ENCODE measurements around the gene LCE3E. TPM values are rescaled to one million over a fixed set of nuclear protein-coding genes. Genes with fewer than 3 reads are reported as not detected.

The LCE3E gene, protein sequence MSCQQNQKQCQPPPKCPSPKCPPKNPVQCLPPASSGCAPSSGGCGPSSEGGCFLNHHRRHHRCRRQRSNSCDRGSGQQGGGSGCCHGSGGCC
- total RNA-seq (2022; extraction: Qiagen RNA extraction) = 0.30 to 0.54 TPM in 2 of 5 replicates, not detected in the others

DNA sequence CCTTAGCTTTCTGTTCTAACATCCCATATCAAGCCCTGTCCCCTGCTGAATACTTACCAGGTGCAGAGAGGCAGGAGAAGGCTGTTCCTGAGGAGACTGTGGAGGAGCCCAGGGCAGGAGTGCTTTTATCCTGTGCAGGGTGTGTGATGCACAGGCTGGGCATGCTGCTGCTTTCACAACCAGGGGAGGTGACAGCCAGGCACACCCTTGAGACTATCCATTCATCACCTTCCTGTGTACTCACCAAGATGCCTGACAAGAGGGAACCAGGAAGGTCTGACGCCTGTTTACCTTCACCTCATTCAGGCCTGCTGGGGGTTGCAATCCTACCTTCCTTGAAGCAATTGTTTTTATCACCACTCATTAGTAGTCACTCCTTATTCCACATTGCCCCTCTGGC, at the start of gene LCE3E:
TSS of gene LCE3E (minus strand) at position 100 of the 400 bp plus-strand sequence. CDS start 572 bp downstream, outside the sequence.

GRCh38 chr1:152613511-152613910, 46.9 kb upstream of the LCE3E start, which contains the start of gene LCE3B:
Gene LCE3B, plus strand, starts transcription at chr1:152613811. Its CDS starts 0 bp downstream, at chr1:152613811.

DNA sequence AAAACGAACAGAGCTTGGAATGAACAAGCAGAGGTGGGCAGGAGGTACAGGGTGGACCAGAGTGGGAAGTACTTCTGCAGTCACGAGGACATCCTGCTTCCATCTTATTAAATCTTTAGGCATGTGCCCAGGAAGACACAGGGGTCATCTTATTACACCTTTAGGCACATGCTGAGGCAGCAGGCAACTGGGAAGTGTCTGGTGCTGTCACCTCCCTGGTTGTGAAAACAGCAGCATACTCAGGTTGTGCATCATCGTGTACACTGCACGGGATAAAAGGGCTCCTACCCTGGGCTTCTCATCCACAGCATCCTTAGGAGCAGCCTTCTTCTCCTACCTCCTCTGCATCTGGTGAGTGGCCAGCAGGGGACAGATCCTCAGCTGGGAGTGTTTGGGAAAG, 33.4 kb upstream of the LCE3E start, which contains the start of gene LCE3C:
TSS of gene LCE3C (plus strand) at position 301 of the 400 bp plus-strand sequence. CDS start 498 bp downstream, outside the sequence.

DNA sequence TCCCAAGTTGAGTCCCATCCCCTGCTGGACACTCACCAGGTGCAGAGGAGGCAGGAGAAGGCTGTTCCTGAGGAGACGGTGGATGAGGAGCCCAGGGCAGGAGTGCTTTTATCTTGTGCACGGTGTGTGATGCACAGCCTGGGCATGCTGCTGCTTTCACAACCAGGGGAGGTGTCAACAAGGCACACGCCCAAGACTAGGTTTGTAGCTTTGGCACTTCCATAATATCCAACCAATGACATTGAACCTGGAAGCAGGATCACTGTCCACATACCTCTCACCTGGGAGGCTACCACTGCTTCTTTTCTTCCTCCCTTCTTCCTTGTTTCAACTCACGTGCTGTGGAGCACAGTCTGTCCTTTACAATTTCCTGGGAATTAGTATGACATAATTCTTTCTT, 13.9 kb upstream of the LCE3E start, which contains the start of gene LCE3D:
TSS of gene LCE3D (minus strand) at position 84 of the 400 bp plus-strand sequence. CDS start 580 bp downstream, outside the sequence.

Other genes with a start within 250 kb of the LCE3E start
- 0.01 TPM in 1 of 5 replicates, not detected in the others for gene FLG, start 241.5 kb downstream of the LCE3E start, total RNA-seq (2022; extraction: Qiagen RNA extraction)
- not detected in 5 replicates for gene FLG2, start 206.8 kb downstream of the LCE3E start, total RNA-seq (2022; extraction: Qiagen RNA extraction)
- not detected in 5 replicates for gene CRNN, start 152.5 kb downstream of the LCE3E start, total RNA-seq (2022; extraction: Qiagen RNA extraction)
- gene LCE5A, start 56.0 kb downstream of the LCE3E start, total RNA-seq (2022; extraction: Qiagen RNA extraction) = not detected in 5 replicates
- gene CRCT1, start 52.3 kb downstream of the LCE3E start, total RNA-seq (2022; extraction: Qiagen RNA extraction) = 0.26 to 0.75 TPM (median 0.74 TPM) in 3 of 5 replicates, not detected in the others
- 1.7 to 2.7 TPM (median 2.3 TPM) in 5 replicates for gene LCE3D, start 13.7 kb upstream of the LCE3E start, total RNA-seq (2022; extraction: Qiagen RNA extraction)
- not detected in 5 replicates for gene LCE3C, start 33.5 kb upstream of the LCE3E start, total RNA-seq (2022; extraction: Qiagen RNA extraction)
- gene LCE3B, start 47.0 kb upstream of the LCE3E start, total RNA-seq (2022; extraction: Qiagen RNA extraction) = not detected in 5 replicates
- gene LCE3A, start 56.3 kb upstream of the LCE3E start, total RNA-seq (2022; extraction: Qiagen RNA extraction) = not detected in 5 replicates
- gene LCE2D, start 96.6 kb upstream of the LCE3E start, total RNA-seq (2022; extraction: Qiagen RNA extraction) = not detected in 5 replicates
- gene LCE2C, start 108.5 kb upstream of the LCE3E start, total RNA-seq (2022; extraction: Qiagen RNA extraction) = not detected in 5 replicates
- not detected in 5 replicates for gene LCE2B, start 119.3 kb upstream of the LCE3E start, total RNA-seq (2022; extraction: Qiagen RNA extraction)
- gene LCE2A, start 131.6 kb upstream of the LCE3E start, total RNA-seq (2022; extraction: Qiagen RNA extraction) = not detected in 5 replicates
- gene LCE4A, start 141.4 kb upstream of the LCE3E start, total RNA-seq (2022; extraction: Qiagen RNA extraction) = not detected in 5 replicates
- not detected in 5 replicates for gene KPRP, start 191.2 kb upstream of the LCE3E start, total RNA-seq (2022; extraction: Qiagen RNA extraction)
- not detected in 5 replicates for gene LCE1F, start 208.4 kb upstream of the LCE3E start, total RNA-seq (2022; extraction: Qiagen RNA extraction)
- 0.18 TPM in 1 of 5 replicates, not detected in the others for gene LCE1E, start 219.5 kb upstream of the LCE3E start, total RNA-seq (2022; extraction: Qiagen RNA extraction)
- not detected in 5 replicates for gene LCE1D, start 229.9 kb upstream of the LCE3E start, total RNA-seq (2022; extraction: Qiagen RNA extraction)
- not detected in 5 replicates for gene LCE1C, start 239.9 kb upstream of the LCE3E start, total RNA-seq (2022; extraction: Qiagen RNA extraction)
- not detected in 5 replicates for gene LCE1B, start 245.2 kb upstream of the LCE3E start, total RNA-seq (2022; extraction: Qiagen RNA extraction)